ENCODE results near the gene IER5L.

DNA sequence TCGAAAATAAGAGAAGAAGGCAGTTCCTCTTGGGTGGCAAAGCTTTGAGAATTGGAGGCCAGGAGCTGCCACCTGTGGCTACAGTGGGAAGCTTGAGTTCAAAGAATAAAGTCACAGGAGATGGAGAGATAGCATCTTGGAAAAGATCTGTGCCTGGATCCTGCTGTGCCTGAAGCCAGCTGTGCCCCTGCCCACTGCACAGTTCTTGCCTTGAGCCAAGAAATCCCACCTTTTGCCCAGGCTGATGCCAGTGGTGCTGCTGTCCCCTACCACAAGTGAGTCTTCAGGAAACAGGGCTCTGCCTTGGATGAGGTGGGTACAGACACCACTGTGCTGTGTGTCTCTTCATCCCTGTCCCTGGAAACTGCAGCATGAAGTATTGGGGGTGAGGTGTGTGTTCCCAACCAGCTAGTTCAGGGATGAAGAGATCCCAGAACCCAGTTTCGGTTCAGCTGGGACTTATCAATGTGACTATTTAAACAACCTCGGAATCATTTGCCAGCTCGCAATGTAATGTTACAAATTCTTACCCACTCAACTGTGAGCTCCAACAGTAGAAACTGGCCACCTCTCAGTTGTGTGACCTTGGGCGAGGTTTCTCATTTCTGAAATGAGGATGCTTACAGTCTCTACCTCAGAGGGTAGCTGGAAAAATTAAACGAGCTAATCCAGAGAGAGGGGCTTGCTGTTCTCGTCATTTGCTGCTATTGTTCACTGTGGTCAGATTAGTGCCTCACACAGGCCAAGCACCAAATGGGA is 5.9 kb downstream of the IER5L start:
- TF ChIP-seq, protein P1, sequence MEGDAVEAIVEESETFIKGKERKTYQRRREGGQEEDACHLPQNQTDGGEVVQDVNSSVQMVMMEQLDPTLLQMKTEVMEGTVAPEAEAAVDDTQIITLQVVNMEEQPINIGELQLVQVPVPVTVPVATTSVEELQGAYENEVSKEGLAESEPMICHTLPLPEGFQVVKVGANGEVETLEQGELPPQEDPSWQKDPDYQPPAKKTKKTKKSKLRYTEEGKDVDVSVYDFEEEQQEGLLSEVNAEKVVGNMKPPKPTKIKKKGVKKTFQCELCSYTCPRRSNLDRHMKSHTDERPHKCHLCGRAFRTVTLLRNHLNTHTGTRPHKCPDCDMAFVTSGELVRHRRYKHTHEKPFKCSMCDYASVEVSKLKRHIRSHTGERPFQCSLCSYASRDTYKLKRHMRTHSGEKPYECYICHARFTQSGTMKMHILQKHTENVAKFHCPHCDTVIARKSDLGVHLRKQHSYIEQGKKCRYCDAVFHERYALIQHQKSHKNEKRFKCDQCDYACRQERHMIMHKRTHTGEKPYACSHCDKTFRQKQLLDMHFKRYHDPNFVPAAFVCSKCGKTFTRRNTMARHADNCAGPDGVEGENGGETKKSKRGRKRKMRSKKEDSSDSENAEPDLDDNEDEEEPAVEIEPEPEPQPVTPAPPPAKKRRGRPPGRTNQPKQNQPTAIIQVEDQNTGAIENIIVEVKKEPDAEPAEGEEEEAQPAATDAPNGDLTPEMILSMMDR (IDR thresholded peaks at IDR 0.05; ENCODE audit: low read length) = no peak
- no peak for TF ChIP-seq EZH2 (IDR thresholded peaks at IDR 0.05; ENCODE audit: borderline replicate concordance, low read length)
